Stimulated activated CD8-positive, alpha-beta memory T cell treated with anti-CD3 and anti-CD28 coated beads, Interleukin-7, amount 100 ng/mL, for 48 hours (primary cell): ENCODE data around the gene AIFM1.
"Not testable (repeated sequence)": the region's sequence is repeated elsewhere in the genome, so short reads cannot be mapped to it uniquely, and the experiment has no call there.

Source experiments
- DNase-seq, 2 donors: peaks; one replicate each; pipeline ENCODE4 v3.0.0-alpha.2; 2020; ENCODE audit warnings: low read depth in 1 of 2; ENCODE audit errors: extremely low read depth in 1 of 2

Gene AIFM1

DNA sequence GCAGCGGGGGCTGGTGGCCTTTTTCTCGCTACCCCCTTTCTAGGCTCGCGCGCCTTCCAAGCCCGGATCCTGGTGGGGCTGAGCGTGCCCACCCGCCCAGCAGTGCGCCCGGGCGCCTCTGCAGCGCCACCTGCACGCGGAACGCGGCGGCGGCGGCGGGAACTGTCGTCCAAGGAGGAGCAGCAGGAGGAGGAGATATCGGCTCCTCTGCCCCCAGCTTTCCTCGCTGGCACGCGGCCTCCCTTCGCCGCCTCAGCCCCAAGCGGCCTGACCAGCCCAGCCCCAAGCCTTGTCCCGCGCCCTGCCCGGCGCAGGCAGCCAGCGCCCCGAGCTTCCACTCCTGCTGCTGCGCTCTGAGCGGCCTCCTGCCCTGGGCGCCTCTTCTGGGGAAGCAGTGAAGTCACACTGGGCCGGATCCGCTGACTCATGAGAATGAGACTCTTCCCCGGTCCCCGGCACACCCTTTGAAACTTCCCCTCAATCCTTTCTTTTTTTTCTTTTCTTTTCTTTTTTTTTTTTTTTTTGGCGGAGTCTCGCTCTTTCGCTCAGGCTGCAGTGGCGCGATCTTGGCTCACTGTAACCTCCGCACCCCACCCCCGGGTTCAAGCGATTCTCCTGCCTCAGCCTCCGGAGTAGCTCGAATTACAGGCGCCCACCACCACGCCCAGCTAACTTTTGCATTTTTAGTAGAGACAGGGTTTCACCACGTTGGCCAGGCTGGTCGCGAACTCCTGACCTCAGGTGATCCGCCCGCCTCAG lies 44.7 kb downstream of the AIFM1 start:
- DNase-seq = peak; percentile 35 to 42

GRCh38 chrX:130120321-130120731 lies 45.3 kb downstream of the AIFM1 start:
- DNase-seq = no peak

DNA sequence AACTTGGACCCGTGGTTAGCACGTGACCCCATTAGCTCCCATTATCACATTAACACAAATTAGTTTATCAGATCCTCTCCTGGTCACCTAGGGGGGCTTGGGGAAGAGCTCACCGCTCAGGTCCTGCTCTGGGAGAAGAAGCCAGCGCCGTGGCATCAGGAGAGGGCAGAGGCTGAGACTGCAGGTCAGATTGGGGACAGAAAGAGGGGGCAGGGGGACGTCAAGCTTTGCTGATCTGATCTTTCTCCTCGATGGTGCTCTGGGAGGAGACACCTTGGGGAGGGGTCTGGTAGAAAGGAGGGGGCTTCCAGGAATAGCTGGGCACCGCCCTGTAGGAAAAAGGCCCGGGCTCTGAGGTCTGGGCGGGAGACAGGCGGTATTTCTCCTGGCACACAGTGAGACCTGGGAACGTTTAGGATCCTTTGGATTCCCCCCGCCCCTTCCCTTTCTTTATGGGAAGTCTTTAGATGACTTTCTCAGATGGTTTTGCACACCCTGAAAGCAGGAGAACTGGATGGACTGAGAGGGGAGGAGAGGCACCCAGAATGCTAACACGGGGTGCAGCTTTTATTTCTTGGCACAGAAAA lies 46.2 kb downstream of the AIFM1 start:
- no peak for DNase-seq

DNA sequence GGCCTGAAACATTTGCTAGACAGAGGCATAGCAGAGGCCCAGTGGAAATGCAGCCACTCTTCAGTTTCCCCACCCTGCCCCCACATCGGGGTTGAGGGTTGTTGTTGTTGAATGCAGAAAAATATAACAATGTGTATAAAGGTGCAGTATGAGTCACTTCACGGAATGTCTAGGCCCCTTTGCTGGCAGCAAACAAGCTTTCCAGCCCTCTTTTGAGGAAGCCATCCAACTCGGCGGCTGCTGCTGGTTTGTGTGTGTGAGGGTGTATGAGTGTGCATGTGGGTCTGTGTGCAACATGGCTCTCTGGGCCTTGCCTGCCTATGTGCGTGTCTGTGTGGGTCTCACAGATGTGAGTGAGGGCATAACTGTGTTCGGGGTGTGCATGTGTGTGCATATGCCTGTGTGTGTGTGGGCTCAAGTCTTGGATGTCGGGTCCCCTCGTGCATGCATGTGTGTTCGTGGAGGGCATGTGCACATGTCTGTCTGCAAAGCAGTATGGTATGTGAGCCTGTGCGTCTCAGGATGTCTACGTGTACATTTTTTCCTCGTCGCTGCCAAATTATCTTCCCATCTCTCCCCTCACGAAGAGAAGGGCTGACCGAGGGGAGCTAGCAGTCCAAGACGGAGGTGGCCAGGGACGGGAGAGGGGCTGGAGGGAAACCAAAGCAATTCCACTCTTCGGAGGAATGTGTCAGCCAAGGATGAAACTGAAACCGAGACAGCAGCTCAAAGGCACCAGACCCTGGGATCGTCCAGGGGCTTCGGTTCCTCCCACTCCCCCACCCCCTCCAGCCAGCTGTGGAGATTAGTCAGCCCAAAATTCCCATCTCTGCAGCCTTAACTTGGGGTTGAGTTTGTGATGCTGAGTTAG lies 47.0 kb downstream of the AIFM1 start:
- DNase-seq = no peak

DNA sequence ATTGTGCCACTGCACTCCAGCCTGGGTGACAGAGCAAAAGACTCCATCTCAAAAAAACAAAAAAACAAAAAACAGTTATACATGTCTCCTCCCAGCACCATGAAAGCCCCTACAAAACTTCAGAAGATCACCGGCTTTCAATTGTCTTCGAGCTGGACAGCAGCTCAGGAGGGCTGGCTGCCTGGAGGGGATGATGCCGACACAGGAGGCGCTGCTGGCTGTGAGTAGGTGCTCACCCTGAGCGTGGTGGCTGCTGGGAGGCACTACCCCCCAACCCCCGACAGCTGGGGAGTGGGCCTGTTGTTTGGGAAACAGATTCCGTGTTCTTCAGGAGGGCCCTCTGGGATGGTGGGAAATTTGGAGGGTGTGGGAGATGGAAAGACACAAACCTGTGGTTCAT lies 48.5 kb downstream of the AIFM1 start:
- DNase-seq = no peak

- not testable (repeated sequence) for DNase-seq
These were observed 50.3 kb downstream of the AIFM1 start for GRCh38 chrX:130115119-130115885.

- DNase-seq = no peak
These were observed 51.5 kb downstream of the AIFM1 start for GRCh38 chrX:130114141-130114588.

DNA sequence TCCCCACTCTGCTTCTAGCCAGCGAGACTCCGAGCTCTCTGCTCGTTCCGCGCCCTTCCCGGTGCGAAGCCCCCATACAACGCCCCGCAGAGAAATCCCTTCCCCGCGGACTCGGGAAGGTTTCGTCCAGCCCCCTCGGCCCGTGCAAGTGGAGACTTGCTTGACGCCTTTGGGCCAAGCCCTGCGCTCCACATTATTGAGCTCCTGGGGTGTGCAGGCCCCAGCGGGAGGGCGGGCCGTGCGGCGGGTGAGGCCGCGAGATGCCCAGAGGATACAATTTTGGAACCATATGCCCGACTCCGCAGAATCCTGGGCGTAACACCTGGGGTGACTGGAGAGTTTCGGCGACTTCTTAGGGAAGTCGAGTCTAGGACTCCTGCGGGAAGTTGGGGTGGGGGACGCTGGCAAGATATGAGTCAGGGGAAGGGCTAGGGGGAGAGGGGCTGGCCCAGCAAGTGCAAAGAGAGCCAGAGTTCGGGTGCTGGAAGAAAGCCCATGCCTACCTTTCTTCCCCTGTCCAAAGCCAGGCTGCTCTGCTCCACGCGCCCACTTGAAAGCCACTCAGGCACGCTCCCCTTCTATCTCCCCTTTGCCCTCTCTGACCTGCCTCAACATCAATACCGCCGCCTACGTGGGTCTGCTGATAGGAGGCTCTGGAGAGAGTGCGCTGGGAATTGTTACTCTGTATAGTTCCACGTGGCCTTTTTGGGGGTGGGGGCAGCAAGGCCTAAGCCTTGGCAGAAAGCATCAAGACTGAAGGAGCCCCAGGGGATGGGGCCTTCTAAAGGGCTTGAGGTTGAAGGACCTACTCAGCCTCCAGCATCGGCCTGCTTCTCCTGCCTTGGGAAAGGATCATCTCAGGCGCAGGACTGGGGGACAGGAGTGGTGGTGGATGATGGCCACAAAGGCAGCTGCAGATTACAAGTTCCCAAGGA lies 54.2 kb downstream of the AIFM1 start:
- no peak for DNase-seq

GRCh38 chrX:130110379-130111219 lies 55.0 kb downstream of the AIFM1 start, which contains the start of gene ELF4:
Gene ELF4, minus strand, starts transcription at chrX:130110497. Its CDS starts 29,167 bp downstream, at chrX:130081330.
- DNase-seq = no peak

DNA sequence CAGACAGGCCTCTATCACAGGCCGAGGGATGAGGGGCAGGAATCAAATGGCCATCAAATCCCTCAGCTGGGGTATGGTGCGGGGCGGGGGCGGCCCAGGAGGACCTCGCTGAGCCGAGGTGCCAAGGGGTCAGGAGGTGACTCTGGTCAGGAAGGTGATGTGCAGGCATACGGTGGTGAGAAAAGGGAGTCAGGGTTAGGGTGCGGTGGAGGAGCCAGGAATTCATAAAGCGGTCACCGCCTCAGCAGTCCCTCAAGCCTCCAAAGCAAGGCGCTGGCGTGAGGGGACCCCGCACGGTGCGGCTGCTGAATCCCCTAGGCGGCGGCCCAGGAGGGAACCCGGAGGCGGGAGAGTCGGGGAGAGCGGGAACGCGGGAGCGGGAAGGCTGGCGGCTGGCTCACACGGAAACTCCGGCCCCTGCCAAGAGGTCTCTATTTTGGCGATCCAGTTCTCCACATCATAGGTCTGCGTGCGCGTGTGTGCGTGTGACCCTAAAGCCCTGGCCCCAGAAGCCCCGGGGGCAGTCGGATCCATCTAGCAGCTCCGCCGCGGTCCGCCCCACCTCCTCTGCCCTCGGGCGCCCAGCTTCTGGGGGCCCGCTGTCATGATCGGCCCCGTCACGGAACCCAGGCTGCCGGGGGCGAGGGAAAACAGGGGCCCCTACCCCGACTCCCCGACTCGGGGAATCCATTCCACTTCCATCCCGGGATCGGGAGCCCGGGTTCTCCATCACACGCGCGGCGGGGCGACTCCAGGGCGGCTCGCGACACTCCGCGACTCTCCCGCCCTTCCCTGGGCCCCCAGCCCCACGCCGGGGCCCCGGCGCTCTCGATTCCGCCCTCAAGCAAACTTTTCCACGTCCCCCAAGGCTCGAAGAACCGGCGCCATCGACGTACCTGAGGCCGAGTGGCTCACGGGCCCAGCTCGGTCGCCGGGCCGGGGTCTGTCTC lies 55.9 kb downstream of the AIFM1 start:
- DNase-seq = no peak

- no peak for DNase-seq
These were observed 56.8 kb downstream of the AIFM1 start for GRCh38 chrX:130108647-130109428.

DNA sequence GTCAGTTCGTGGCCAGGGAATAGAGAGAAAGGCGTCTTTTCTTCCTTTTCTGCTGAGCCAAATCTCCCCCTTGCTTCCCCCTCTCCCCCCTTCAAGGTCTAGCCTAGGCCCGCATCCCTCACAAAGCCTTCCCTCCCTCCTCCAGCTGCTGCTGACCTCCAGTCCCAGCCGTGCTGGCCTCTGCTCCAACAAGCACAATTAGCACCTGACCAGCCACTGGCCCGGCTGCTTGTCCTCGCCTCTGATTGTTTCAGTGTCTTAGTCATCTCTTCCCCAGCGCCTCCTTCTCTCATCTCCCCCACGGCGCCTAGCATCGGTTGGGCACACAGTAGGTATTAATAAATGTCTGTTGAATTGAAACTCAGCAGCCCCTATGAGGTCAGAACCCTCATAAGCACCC lies 59.6 kb downstream of the AIFM1 start:
- no peak for DNase-seq

GRCh38 chrX:130105244-130105643 lies 60.4 kb downstream of the AIFM1 start:
- no peak for DNase-seq

DNA sequence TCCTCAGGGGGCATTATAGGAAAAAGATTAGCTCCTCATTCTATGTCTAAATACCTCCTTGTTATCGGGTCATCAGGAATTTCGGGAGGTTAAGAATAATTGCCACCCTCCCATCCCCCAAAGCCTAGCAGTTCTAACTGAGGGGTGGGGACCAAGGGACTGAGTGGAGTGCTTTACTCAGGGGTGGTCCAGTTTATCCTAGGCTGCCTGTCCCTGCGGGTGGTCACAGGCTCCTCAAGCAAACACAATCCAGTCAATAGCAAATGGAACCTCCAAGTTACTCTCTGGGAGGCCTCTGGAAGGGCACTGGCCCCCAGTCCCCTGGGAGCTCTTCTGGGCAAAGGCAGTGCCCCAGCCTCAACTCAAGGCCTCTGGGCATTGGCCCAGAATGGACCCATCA lies 62.0 kb downstream of the AIFM1 start:
- no peak for DNase-seq

- no peak for DNase-seq
These were observed 65.5 kb downstream of the AIFM1 start for GRCh38 chrX:130100180-130100579.

DNA sequence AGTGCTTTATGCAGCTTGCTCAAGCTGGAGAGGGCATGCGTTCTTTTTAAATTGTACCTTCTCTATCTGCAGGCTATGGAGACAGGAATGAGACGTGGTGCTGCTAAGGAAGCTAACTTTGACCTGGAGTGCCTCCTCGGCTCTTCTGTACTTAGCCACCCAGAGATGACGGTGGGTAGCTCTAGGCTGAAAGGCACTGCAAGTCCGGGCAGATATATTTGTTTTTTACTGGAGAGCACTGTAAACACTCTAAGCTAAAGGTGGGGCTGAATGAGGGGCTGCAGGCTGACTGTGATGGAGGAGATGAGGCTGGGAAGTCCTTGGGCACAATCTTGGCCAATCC lies 67.5 kb downstream of the AIFM1 start:
- DNase-seq = no peak
